Panc1 (cell line): Measurements from ENCODE around the gene ANO3.

Source experiments
- POLR2AphosphoS5 ChIP-seq: IDR thresholded peaks from 2 replicates; pipeline ENCODE4 v1.6.1; 2012; ENCODE audit warnings: mild to moderate bottlenecking, low read depth, low read length, moderate library complexity
- TF ChIP-seq, protein P1 (sequence below): fragments of 450-650 bp; IDR thresholded peaks from 2 replicates; pipeline ENCODE4 v1.5.1; 2017; ENCODE audit warnings: mild to moderate bottlenecking

DNA sequence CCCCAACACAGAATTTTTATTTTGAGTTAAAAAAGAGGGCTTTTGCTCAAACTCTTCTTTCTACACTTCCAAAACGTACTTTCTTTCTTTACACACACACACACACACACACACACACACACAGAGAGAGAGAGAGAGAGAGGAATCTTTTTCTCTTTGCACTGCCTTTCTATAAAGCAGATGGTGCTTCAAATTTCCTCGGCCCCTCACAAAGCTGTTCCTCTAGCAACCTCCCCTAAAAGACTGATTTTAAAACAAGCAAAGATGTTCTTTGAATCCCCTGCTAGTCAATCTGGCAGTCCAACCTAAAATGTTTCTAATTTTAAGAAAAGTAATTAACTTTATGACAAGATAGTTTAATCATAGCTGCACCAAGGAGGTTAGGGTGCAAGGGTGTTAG is 2.7 kb upstream of the ANO3 start:
- TF ChIP-seq, protein P1, sequence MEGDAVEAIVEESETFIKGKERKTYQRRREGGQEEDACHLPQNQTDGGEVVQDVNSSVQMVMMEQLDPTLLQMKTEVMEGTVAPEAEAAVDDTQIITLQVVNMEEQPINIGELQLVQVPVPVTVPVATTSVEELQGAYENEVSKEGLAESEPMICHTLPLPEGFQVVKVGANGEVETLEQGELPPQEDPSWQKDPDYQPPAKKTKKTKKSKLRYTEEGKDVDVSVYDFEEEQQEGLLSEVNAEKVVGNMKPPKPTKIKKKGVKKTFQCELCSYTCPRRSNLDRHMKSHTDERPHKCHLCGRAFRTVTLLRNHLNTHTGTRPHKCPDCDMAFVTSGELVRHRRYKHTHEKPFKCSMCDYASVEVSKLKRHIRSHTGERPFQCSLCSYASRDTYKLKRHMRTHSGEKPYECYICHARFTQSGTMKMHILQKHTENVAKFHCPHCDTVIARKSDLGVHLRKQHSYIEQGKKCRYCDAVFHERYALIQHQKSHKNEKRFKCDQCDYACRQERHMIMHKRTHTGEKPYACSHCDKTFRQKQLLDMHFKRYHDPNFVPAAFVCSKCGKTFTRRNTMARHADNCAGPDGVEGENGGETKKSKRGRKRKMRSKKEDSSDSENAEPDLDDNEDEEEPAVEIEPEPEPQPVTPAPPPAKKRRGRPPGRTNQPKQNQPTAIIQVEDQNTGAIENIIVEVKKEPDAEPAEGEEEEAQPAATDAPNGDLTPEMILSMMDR, result no peak
- TF ChIP-seq POLR2AphosphoS5, result no peak
